C4-2B (cell line): ENCODE data around the gene ZP1.

Experiments
- H3K27ac ChIP-seq: fragments of 450-650 bp; 2 replicates; pipeline ENCODE4 v1.5.1; 2017
- CTCF ChIP-seq: fragments of 450-650 bp; conservative IDR thresholded peaks from 2 replicates; pipeline ENCODE4 v1.5.1; 2017; ENCODE audit warnings: mild to moderate bottlenecking
- ZFX ChIP-seq: fragments of 450-650 bp; IDR thresholded peaks from 2 replicates; pipeline ENCODE4 v1.6.1; 2017

ZP1 gene

GRCh38 chr11:60879104-60879503 lies 11.8 kb downstream of the ZP1 start:
- no peak overlapping the region for H3K27ac ChIP-seq
- TF ChIP-seq ZFX (no peak), CTCF (no peak)

GRCh38 chr11:60879971-60880588 lies 12.7 kb downstream of the ZP1 start:
- peak overlapping the region; percentile 49; the same call in 1 of the 2 replicates for H3K27ac ChIP-seq
- TF ChIP-seq CTCF (no peak), ZFX (no peak)

- TF ChIP-seq CTCF (no peak), ZFX (no peak)
- H3K27ac ChIP-seq, result peak overlapping the region; percentile 49
Measured at GRCh38 chr11:60880643-60881282, 13.4 kb downstream of the ZP1 start.

GRCh38 chr11:60887556-60887955 lies 20.2 kb downstream of the ZP1 start:
- TF ChIP-seq ZFX (no peak), CTCF (peak; percentile 69)

GRCh38 chr11:60889869-60890311 lies 22.5 kb downstream of the ZP1 start:
- peak overlapping the region; percentile 64 for H3K27ac ChIP-seq
- no peak for TF ChIP-seq ZFX
- no peak for TF ChIP-seq CTCF

More at GRCh38 chr11:60887556-60887955, 20.2 kb downstream of the ZP1 start:
- no peak overlapping the region for H3K27ac ChIP-seq

GRCh38 chr11:60890696-60891095 lies 23.4 kb downstream of the ZP1 start:
- no peak for TF ChIP-seq ZFX
- TF ChIP-seq CTCF, result no peak
- H3K27ac ChIP-seq, result peak overlapping the region; percentile 64

- peak overlapping the region; percentile 64 for H3K27ac ChIP-seq
Measured at GRCh38 chr11:60891103-60891741, 23.9 kb downstream of the ZP1 start.

More at GRCh38 chr11:60891103-60891741, 23.9 kb downstream of the ZP1 start:
- no peak for TF ChIP-seq ZFX
- TF ChIP-seq CTCF, result no peak
